Stimulated activated CD8-positive, alpha-beta memory T cell treated with anti-CD3 and anti-CD28 coated beads, Interleukin-12 subunit alpha, Interleukin-12 subunit beta, amount 100 ng/mL, for 1 hour (primary cell): ENCODE data around the gene TPRG1.

Experiments
- DNase-seq: peaks from one replicate; pipeline ENCODE4 v3.0.0-alpha.2; 2020; ENCODE audit warnings: low read depth

The TPRG1 gene

DNA sequence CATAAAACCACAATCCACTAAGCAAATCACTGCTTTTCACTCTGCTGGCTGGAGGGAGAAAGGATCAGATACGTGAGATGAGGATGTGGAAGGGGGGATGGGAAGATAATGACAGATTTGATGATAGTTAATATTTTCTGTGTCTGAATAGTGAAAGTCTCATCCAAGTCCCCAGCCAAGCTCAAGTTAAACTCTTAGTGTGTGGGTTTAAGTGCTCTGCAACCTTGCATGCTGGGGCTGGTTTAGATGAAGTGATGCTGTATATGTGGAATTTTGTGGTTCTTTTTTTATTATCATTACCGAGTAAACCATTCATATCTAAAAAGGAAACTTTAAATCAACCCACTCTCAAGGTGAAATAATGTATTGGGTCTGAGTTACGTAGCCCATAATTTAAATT is 111.0 kb downstream of the TPRG1 start:
- DNase-seq, result no peak

DNA sequence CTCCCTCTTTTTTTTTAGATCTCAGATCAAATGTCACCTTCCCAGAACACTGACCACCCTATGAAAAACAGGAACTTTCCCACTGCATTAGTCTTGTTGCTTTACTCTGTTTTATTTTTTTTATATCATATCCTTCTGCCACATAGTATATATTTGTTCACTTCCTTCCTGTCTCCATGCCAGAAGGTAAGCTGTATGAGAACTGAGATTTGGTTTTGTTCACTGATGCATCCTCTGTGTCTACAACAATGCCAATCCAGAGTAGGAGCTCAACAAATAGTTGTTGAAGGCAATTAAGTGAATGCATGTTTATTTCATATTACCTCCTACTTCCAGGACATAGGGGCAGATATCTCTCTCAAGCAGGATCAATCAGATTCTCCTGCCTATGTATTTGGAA is 114.4 kb downstream of the TPRG1 start:
- no peak for DNase-seq

DNA sequence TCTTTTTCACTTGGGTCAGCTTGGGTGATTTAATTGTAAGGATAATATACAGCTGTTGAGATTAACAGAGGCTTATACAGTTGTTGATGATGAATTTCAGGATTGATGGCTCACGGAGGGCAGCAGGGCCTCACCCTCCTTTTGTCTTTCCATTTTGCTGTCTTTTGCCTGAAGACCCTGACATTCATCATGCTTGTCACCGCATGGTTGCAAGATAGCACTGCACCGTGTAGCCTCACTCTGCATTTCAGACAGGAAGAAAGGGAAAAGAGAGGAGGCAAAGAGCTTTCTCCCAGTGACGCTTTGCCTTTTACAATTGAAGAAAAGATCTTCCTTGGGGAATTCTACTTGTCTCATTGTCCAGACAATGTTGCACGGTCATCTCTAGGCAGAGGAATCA is 115.1 kb downstream of the TPRG1 start:
- no peak for DNase-seq

- no peak for DNase-seq
Measured at GRCh38 chr3:189288348-189289235, 116.8 kb downstream of the TPRG1 start.

DNA sequence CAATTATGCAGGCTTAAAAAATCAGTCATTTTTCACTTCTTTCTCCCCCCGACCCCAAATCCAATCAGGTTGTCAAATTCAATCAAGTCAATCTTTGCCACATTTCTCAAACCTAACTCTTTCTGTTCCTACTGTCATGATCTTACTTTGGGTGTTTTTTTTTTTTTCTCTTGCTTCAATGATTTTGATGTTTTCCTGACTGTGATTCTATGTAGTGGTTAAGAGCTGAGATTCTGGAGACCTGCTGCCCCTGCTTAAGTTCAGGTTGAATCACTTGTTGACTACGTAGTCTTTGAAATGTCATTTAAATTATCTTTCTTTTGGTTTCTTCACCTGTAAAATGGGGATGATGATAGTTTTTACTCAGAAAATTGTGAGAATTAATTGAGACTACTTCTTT is 117.5 kb downstream of the TPRG1 start:
- no peak for DNase-seq

DNA sequence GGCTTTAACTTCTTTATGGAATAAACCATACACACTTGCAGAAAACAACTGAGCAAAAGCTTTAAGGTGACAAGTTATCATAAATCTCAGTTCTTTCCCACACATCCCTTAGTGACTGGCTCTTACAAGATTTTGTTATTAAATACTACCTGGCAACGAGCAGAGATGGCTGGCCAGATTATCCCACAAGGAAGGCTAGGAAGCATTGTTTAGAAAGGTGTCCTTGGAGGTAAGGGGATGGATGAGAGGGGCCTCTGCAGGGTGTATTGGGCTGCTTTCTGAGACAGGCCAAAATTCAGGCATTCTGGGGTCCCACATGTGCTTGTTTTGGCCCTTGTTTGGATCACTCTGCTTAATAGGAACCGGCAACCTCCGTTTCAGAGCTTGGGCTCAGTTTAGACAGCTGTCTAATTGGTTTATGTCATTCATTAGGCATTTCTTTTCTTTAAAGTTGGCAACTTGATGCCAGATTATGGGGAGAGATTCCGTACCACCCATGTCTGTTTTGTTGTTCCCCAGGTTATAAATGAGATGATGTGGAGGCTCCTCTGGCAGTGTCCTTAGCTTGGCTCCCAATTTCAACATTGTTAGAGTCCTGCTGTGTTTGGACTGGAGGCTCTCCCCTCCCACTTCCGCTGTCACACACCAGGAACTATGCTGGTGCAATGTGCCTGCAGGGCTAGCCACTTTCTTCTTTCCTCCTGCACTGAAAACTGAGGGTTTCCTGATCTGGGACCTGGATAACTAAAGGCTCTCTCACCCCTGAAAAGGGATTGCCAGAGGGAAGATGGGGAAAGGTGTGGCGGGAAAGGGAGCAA is 121.1 kb downstream of the TPRG1 start:
- DNase-seq, result no peak

GRCh38 chr3:189294649-189295048 is 122.9 kb downstream of the TPRG1 start:
- no peak for DNase-seq

DNA sequence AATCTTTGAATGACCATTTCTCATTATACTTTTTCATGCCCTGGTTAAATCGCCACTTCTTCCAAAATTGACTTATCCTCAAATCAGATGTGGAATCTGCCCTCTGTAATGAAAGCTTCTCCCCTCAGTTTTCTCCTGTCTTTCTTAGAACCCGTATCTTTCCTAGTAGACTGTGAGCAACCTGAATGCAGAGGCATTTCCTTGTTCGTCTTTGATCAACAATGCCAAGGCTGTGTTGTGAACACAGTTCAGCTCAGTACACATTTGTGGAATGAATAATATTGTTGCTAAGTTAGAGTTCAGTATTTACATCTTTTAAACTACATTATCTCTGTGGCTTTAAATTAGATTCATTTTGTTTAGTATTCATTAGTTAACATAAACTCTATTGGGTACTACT is 123.3 kb downstream of the TPRG1 start:
- no peak for DNase-seq

DNA sequence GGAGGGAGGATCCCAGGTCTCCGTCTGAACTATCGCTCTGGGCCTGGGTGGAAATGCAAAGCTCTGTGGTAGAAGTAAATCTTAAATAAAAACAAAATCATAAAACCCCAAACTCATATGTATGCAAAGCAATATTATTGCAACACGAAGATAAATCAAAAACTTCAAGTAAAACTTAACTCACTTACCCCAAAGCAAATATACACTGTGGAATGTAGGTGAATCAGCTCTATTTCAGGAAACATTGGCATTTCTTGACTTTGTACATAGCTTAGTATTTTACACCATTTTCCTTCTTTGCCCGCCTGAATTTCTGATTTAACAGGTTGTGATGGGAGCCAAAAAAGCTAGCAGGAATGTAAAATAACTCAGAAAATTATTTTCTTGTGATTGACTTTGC is 126.2 kb downstream of the TPRG1 start:
- no peak for DNase-seq

GRCh38 chr3:189298469-189299375 is 127.0 kb downstream of the TPRG1 start:
- no peak for DNase-seq

GRCh38 chr3:189300345-189300744 is 128.6 kb downstream of the TPRG1 start:
- no peak for DNase-seq

- no peak for DNase-seq
Measured at GRCh38 chr3:189301479-189301878, 129.7 kb downstream of the TPRG1 start.

DNA sequence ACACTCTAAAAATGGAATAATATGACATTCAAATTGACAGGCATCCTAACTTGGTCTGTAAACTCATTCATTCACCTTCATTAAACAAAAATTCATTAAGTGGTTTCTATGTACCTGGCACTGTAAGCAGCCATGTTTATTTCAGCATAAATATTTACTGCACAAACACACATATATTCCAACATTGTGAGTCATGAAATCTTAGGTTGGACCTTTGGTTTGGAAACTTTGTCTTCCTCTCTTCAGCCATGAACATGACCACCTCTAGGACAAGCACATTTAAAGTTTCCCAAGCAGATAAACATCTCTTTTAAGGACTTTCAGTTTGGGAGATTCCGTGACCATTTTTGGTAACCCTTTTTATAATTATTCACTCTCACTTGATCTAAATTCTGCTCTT is 131.8 kb downstream of the TPRG1 start:
- no peak for DNase-seq

- DNase-seq, result no peak
Measured at GRCh38 chr3:189304465-189305351, 132.9 kb downstream of the TPRG1 start.

DNA sequence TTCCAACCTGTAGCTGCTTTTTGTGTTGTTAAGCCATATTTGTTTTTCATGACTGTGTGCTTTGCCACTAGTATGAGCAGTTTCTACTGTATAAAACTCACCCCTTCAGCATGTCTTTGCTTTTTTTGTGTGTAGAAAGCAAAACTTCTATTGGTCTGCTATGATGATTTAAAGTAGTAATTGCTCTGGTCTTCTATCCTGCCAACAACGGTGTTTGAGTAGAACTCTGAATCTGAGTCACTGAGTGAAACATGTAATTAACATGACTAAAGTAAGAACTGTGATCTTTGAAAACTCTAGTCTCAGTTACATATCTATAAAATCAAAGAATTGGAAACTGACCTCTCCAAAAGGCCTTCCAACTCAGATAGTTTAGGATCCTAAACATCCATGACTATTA is 133.6 kb downstream of the TPRG1 start:
- no peak for DNase-seq

DNA sequence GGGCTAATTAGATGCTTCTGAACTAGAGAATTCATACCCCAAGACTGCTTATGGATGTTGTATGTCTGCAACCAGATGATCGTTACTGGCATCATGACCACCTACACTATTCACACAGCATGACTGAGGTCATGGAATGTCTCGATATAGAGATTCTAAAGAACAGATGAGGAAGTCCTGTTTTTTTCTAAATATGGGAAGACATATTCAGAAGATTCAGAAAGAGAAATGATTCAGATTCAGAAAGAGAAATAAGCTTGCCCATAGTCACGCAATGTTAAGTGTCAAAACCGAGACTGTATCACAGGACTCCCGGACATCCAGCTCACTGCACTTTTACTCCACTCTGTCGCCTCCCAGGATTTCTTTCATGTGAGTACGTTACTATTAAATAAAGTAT is 136.2 kb downstream of the TPRG1 start:
- DNase-seq, result no peak

- no peak for DNase-seq
Measured at GRCh38 chr3:189308608-189309007, 136.8 kb downstream of the TPRG1 start.

- DNase-seq, result no peak
Measured at GRCh38 chr3:189309400-189309975, 137.7 kb downstream of the TPRG1 start.

DNA sequence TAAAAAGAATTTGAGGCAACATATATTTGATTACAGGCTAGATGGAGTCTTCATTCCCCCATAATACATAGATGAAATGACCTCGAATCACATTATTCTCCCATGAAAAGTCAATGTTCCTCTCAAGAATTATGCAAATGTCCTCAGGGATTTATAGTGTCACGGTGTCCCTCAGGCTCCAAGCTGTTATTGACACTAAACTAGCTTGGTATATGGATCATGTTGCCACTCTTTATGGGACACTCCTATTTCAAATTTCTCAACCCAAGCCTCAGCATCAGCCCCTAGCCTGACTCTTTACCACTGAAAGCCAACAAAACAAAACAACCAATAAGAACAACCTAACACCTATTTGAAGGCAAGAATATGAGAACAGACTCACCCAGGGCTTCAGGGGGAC is 139.8 kb downstream of the TPRG1 start:
- no peak for DNase-seq

GRCh38 chr3:189312866-189313265 is 141.1 kb downstream of the TPRG1 start:
- DNase-seq, result no peak
